Measurements from ENCODE around the gene FAF1. TPM values are rescaled to one million over a fixed set of nuclear protein-coding genes. Genes with fewer than 3 reads are reported as not detected.
A peak's percentile ranks its signal among the peaks of the same experiment; 100 is the strongest.

FAF1 gene
- total RNA-seq, 1 experiment from 2014 or later: 109 TPM

GRCh38 chr1:50615036-50615750 lies 344.9 kb downstream of the FAF1 start:
- no peak for TF ChIP-seq EZH2 (IDR thresholded peaks at IDR 0.05; ENCODE audit: borderline replicate concordance, low read depth, low read length, poor library complexity, severe bottlenecking)
- TF ChIP-seq, protein P1, sequence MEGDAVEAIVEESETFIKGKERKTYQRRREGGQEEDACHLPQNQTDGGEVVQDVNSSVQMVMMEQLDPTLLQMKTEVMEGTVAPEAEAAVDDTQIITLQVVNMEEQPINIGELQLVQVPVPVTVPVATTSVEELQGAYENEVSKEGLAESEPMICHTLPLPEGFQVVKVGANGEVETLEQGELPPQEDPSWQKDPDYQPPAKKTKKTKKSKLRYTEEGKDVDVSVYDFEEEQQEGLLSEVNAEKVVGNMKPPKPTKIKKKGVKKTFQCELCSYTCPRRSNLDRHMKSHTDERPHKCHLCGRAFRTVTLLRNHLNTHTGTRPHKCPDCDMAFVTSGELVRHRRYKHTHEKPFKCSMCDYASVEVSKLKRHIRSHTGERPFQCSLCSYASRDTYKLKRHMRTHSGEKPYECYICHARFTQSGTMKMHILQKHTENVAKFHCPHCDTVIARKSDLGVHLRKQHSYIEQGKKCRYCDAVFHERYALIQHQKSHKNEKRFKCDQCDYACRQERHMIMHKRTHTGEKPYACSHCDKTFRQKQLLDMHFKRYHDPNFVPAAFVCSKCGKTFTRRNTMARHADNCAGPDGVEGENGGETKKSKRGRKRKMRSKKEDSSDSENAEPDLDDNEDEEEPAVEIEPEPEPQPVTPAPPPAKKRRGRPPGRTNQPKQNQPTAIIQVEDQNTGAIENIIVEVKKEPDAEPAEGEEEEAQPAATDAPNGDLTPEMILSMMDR (conservative IDR thresholded peaks at IDR 0.05; ENCODE audit: low read depth, low read length): no peak
- no peaks in the 10 kb centered on the region for H3K36me3 ChIP-seq (ENCODE audit: insufficient read depth, low read length, poor library complexity, severe bottlenecking)
- H3K27me3 ChIP-seq (replicated peaks; ENCODE audit: insufficient read depth, low read depth, low read length, poor library complexity): no peaks in the 10 kb centered on the region
- intact Hi-C loops (cut with micrococcal nuclease; ENCODE audit: unreplicated experiment): no loop called here
- H3K4me1 ChIP-seq (ENCODE audit: insufficient read depth, low read length, poor library complexity, severe bottlenecking): peaks cover 14% of the 10 kb centered on the region
- CTCF ChIA-PET: no interaction called here
- DNase-seq (ENCODE audit: low spot score): no peak
- H3K27ac ChIP-seq (ENCODE audit: low read depth, low read length, poor library complexity, severe bottlenecking): no peak overlapping the region
- H3K4me3 ChIP-seq (ENCODE audit: low read depth, low read length, poor library complexity, severe bottlenecking): no peak overlapping the region
- H3K9me3 ChIP-seq (ENCODE audit: low read depth, low read length, poor library complexity, severe bottlenecking): no peaks in the 10 kb centered on the region
- TSS peak; percentile 11 for BruUV-seq (replicated peaks)
- POLR2A ChIA-PET (ENCODE audit: low non-redundant PET): no interaction called here

- DNase-seq (ENCODE audit: low spot score): no peak
- Histone ChIP-seq H3K27ac (ENCODE audit: low read depth, low read length, poor library complexity, severe bottlenecking) (no peak overlapping the region), H3K36me3 (ENCODE audit: insufficient read depth, low read length, poor library complexity, severe bottlenecking) (no peaks in the 10 kb centered on the region), H3K4me3 (ENCODE audit: low read depth, low read length, poor library complexity, severe bottlenecking) (no peak overlapping the region), H3K9me3 (ENCODE audit: low read depth, low read length, poor library complexity, severe bottlenecking) (no peaks in the 10 kb centered on the region), H3K27me3 (replicated peaks; ENCODE audit: insufficient read depth, low read depth, low read length, poor library complexity) (no peaks in the 10 kb centered on the region), H3K4me1 (ENCODE audit: insufficient read depth, low read length, poor library complexity, severe bottlenecking) (peaks cover 14% of the 10 kb centered on the region)
- ChIA-PET POLR2A (ENCODE audit: low non-redundant PET) (no interaction called here), CTCF (no interaction called here)
- intact Hi-C loops (cut with micrococcal nuclease; ENCODE audit: unreplicated experiment): loop anchor here (5.0 kb wide), 1 partner anchor 91 kb away; no protein-coding TSS in a partner anchor
- BruUV-seq (replicated peaks): no TSS peak
- no peak for TF ChIP-seq EZH2 (IDR thresholded peaks at IDR 0.05; ENCODE audit: borderline replicate concordance, low read depth, low read length, poor library complexity, severe bottlenecking)
- TF ChIP-seq, protein P1 (conservative IDR thresholded peaks at IDR 0.05; ENCODE audit: low read depth, low read length): no peak
Observed at GRCh38 chr1:50611675-50612074, 348.4 kb downstream of the FAF1 start.

DNA sequence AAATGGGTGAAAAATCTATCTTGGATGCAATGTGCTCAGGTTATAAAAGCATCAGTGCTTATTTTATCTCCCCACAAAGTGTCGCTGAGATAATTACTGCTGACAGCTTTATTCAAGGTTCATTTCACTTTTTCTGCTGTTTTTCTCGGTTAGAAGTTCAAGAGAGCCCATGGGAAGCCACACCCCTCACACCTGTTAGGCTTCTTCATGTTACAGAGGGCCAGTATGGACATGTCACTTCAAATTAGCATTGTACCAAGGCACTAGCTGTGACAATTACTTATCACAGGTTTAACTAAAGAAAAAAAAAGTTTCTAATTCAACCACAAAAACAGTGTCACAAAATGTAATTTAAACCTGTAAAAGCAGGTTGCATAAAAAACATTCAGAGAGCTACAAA lies 349.5 kb downstream of the FAF1 start:
- intact Hi-C loops (cut with micrococcal nuclease; ENCODE audit: unreplicated experiment): loop anchor here (5.0 kb wide), 1 partner anchor 92 kb away; no protein-coding TSS in a partner anchor
- no peak overlapping the region for H3K27ac ChIP-seq (ENCODE audit: low read depth, low read length, poor library complexity, severe bottlenecking)
- TF ChIP-seq, protein P1 (conservative IDR thresholded peaks at IDR 0.05; ENCODE audit: low read depth, low read length): no peak
- no peak for TF ChIP-seq EZH2 (IDR thresholded peaks at IDR 0.05; ENCODE audit: borderline replicate concordance, low read depth, low read length, poor library complexity, severe bottlenecking)
- peaks cover 14% of the 10 kb centered on the region for H3K4me1 ChIP-seq (ENCODE audit: insufficient read depth, low read length, poor library complexity, severe bottlenecking)
- no peak for DNase-seq (ENCODE audit: low spot score)
- no peak overlapping the region for H3K4me3 ChIP-seq (ENCODE audit: low read depth, low read length, poor library complexity, severe bottlenecking)
- no TSS peak for BruUV-seq (replicated peaks)
- ChIA-PET POLR2A (ENCODE audit: low non-redundant PET) (no interaction called here), CTCF (no interaction called here)
- H3K27me3 ChIP-seq (replicated peaks; ENCODE audit: insufficient read depth, low read depth, low read length, poor library complexity): no peaks in the 10 kb centered on the region
- H3K9me3 ChIP-seq (ENCODE audit: low read depth, low read length, poor library complexity, severe bottlenecking): no peaks in the 10 kb centered on the region
- H3K36me3 ChIP-seq (ENCODE audit: insufficient read depth, low read length, poor library complexity, severe bottlenecking): no peaks in the 10 kb centered on the region
